ENCODE data around the gene TMEM125. TPM values are rescaled to one million over a fixed set of nuclear protein-coding genes. Genes with fewer than 3 reads are reported as not detected.
A peak's percentile ranks its signal among the peaks of the same experiment; 100 is the strongest.

Gene TMEM125
- total RNA-seq, 3 donors from 2014 or later = 19.3 to 30.1 TPM; not detected in 1

- intact Hi-C loops (cut with DNase I; ENCODE audit: low total_unique reads) = no loop called here
These were observed 4.5 kb downstream of the TMEM125 start for GRCh38 chr1:43274125-43274803.

GRCh38 chr1:43274804-43275180 is 5.0 kb downstream of the TMEM125 start:
- H3K4me3 ChIP-seq = no peak overlapping the region
- intact Hi-C loops (cut with DNase I; ENCODE audit: low total_unique reads) = no loop called here
- peak in 1 of 2 donors; percentile 42 for DNase-seq (ENCODE audit: low spot score in 2 of 2)
- H3K4me1 ChIP-seq = no peaks in the 10 kb centered on the region
- no peak overlapping the region for H3K27ac ChIP-seq
- no peaks in the 10 kb centered on the region for H3K27me3 ChIP-seq
- no peak for TF ChIP-seq CTCF (IDR thresholded peaks at IDR 0.05)
- TF ChIP-seq POLR2AphosphoS5 (IDR thresholded peaks at IDR 0.05) = no peak
- TF ChIP-seq POLR2A (IDR thresholded peaks at IDR 0.05) = no peak
- H3K36me3 ChIP-seq = no peaks in the 10 kb centered on the region
- H3K9me3 ChIP-seq = no peaks in the 10 kb centered on the region

More at GRCh38 chr1:43274125-43274803, 4.5 kb downstream of the TMEM125 start:
- DNase-seq (ENCODE audit: low spot score in 2 of 2) = peak in 1 of 2 donors; percentile 36
- H3K9me3 ChIP-seq = no peaks in the 10 kb centered on the region
- no peaks in the 10 kb centered on the region for H3K27me3 ChIP-seq
- TF ChIP-seq POLR2AphosphoS5 (IDR thresholded peaks at IDR 0.05) (no peak), POLR2A (IDR thresholded peaks at IDR 0.05) (no peak), CTCF (IDR thresholded peaks at IDR 0.05) (no peak)
- H3K4me1 ChIP-seq = no peaks in the 10 kb centered on the region
- no peak overlapping the region for H3K4me3 ChIP-seq
- H3K36me3 ChIP-seq = no peaks in the 10 kb centered on the region
- no peak overlapping the region for H3K27ac ChIP-seq

GRCh38 chr1:43275826-43276620 is 6.2 kb downstream of the TMEM125 start:
- TF ChIP-seq POLR2A (IDR thresholded peaks at IDR 0.05) (no peak), CTCF (IDR thresholded peaks at IDR 0.05) (no peak), POLR2AphosphoS5 (IDR thresholded peaks at IDR 0.05) (no peak)
- intact Hi-C loops (cut with DNase I; ENCODE audit: low total_unique reads) = no loop called here
- peak in 1 of 2 donors; percentile 49 for DNase-seq (ENCODE audit: low spot score in 2 of 2)
- Histone ChIP-seq H3K4me3 (no peak overlapping the region), H3K27me3 (no peaks in the 10 kb centered on the region), H3K9me3 (no peaks in the 10 kb centered on the region), H3K4me1 (no peaks in the 10 kb centered on the region), H3K36me3 (no peaks in the 10 kb centered on the region), H3K27ac (no peak overlapping the region)

GRCh38 chr1:43276673-43277072 is 6.9 kb downstream of the TMEM125 start:
- H3K4me1 ChIP-seq = no peaks in the 10 kb centered on the region
- peak in 1 of 2 donors; percentile 6 for DNase-seq (ENCODE audit: low spot score in 2 of 2)
- intact Hi-C loops (cut with DNase I; ENCODE audit: low total_unique reads) = no loop called here
- no peaks in the 10 kb centered on the region for H3K27me3 ChIP-seq
- H3K36me3 ChIP-seq = no peaks in the 10 kb centered on the region
- no peak overlapping the region for H3K4me3 ChIP-seq
- no peak overlapping the region for H3K27ac ChIP-seq
- TF ChIP-seq POLR2A (IDR thresholded peaks at IDR 0.05) = no peak
- no peak for TF ChIP-seq POLR2AphosphoS5 (IDR thresholded peaks at IDR 0.05)
- no peak for TF ChIP-seq CTCF (IDR thresholded peaks at IDR 0.05)
- H3K9me3 ChIP-seq = no peaks in the 10 kb centered on the region

Data from breast epithelium (tissue), 4 donors.